Heart right ventricle (tissue), 16 donors: ENCODE data around the gene TNS1. TPM values are rescaled to one million over a fixed set of nuclear protein-coding genes. Genes with fewer than 3 reads are reported as not detected.

Experiments used
- ATAC-seq, 8 donors: fragments of 200-7000 bp; cut with Tn5 transposase; one replicate each; pipeline ENCODE4 v1.9.1; 2020; ENCODE audit warnings: mild to moderate bottlenecking in 8 of 8, moderate library complexity in 8 of 8, moderate number of reproducible peaks in 1 of 8
- DNase-seq, 2 donors: peaks; one replicate each; pipeline ENCODE4 v3.0.0-alpha.2; 2020
- H3K27ac ChIP-seq, 10 donors: fragments of 200-600 bp; sonication (generic) in 2 of 10; one replicate each; pipeline versions ENCODE4 v1.5.0 to v1.8.0; 2020 to 2022; ENCODE audit warnings: mild to moderate bottlenecking in 3 of 10
- H3K27me3 ChIP-seq, 7 donors: fragments of 200-600 bp; one replicate each; pipeline ENCODE4 v1.8.0; 2021 to 2022; ENCODE audit warnings: mild to moderate bottlenecking in 2 of 7
- H3K36me3 ChIP-seq, 9 donors: fragments of 200-600 bp; sonication (generic) in 1 of 9; one replicate each; pipeline versions ENCODE4 v1.5.0 to v1.8.0; 2020 to 2022; ENCODE audit warnings: mild to moderate bottlenecking in 2 of 9
- H3K4me1 ChIP-seq, 9 donors: fragments of 200-600 bp; sonication (generic) in 1 of 9; one replicate each; pipeline versions ENCODE4 v1.5.0 to v1.8.0; 2020 to 2022; ENCODE audit warnings: mild to moderate bottlenecking in 4 of 9
- H3K4me3 ChIP-seq, 10 donors: fragments of 200-600 bp; sonication (generic) in 2 of 10; one replicate each; pipeline versions ENCODE4 v1.5.0 to v1.8.0; 2020 to 2022; ENCODE audit warnings: mild to moderate bottlenecking in 7 of 10, moderate library complexity in 2 of 10
- H3K9me3 ChIP-seq, 11 donors: fragments of 200-600 bp in 10 of 11; sonication (generic) in 2 of 11; one replicate each; pipeline versions ENCODE4 v1.5.0 to v1.8.0; 2013 to 2022; ENCODE audit warnings: mild to moderate bottlenecking in 2 of 11, control low read depth in 1 of 11, moderate library complexity in 1 of 11
- WGBS, 2 donors: extraction: QIAGEN DNeasy Blood & Tissue Kit; methylation state at CpG; one replicate each; pipeline ENCODE4 v1.1.7; 2013; ENCODE audit warnings: inconsistent platforms in 1 of 2; 5-methylcytosine and 5-hydroxymethylcytosine counted together
- intact Hi-C, 10 donors: fragments of 100-400 bp; cut with DNase I; formaldehyde crosslinking; loops; one replicate each; pipeline versions ENCODE4 v1.11.1 to v1.14.2; 2022
- polyA plus RNA-seq, 2 donors: library from polyadenylated mRNA; stranded (reverse); fragments of 200-250 nt; gene quantifications; one replicate each; pipeline ENCODE4 v1.2.3, GENCODE V29; 2013
- total RNA-seq, 10 donors: library from RNA; stranded (reverse); fragmentation: NEBNext Ultra II Directional in 3 of 10; extraction: Animal tissue kit (Norgen Biotek cat#: 25700) in 3 of 10; gene quantifications; one replicate each; pipeline versions ENCODE4 v1.2.1 to v1.2.4, GENCODE V29; 2021 to 2023
- TF ChIP-seq, protein P1 (sequence below), 9 donors: fragments of 200-600 bp; sonication (generic) in 2 of 9; IDR thresholded peaks; one replicate each; pipeline versions ENCODE4 v1.5.0 to v1.8.0; 2021 to 2022; ENCODE audit warnings: antibody characterized with exemption in 9 of 9, mild to moderate bottlenecking in 5 of 9, moderate library complexity in 1 of 9
- donor health status: Arrhythmogenic right ventricular cardiomyopathy.
- donor health status: ischemic (EF 13 %, LVEDD 7.1; RV severe dilation, severe dysfunction).
- donor health status: healthy with polysubstance abuse.
- donor health status: DM: no; HTN: yes; CAD: no.
- donor health status: DM: no; HTN: no; CAD: no.
- donor health status: ischemic (EF 25% LVEDD 6.9; RV normal size, moderate dysfunction).
- donor health status: ischemic (EF 25% LVEDD 5.7; RV mildly dilated, moderate dysfunction).
- donor health status: healthy.
- donor health status: DM: yes; HTN: yes; CAD: no.
- donor health status: Ischemic cardiomyopathy.
- donor health status: ischemic (EF 35%, LVEDD 5.7; RV mildly dilated, moderate dysfunction).
- donor health status: nonischemic (EF 11% LVEDD 7.7; RV severe dilation, severe dysfunction).
- donor health status: DM: yes; HTN: yes; CAD: no.
- donor health status: PGD.
- donor health status: ischemic (EF 29% LVEDD 5.4; RV normal size, mild dysfunction).
- donor health status: nonischemic (EF 23%, LVEDD 6.1; RV moderate dilation, normal function).

TNS1 gene
- total and polyA plus RNA-seq, 12 donors, result 64.6 to 844 (median 731) TPM

DNA sequence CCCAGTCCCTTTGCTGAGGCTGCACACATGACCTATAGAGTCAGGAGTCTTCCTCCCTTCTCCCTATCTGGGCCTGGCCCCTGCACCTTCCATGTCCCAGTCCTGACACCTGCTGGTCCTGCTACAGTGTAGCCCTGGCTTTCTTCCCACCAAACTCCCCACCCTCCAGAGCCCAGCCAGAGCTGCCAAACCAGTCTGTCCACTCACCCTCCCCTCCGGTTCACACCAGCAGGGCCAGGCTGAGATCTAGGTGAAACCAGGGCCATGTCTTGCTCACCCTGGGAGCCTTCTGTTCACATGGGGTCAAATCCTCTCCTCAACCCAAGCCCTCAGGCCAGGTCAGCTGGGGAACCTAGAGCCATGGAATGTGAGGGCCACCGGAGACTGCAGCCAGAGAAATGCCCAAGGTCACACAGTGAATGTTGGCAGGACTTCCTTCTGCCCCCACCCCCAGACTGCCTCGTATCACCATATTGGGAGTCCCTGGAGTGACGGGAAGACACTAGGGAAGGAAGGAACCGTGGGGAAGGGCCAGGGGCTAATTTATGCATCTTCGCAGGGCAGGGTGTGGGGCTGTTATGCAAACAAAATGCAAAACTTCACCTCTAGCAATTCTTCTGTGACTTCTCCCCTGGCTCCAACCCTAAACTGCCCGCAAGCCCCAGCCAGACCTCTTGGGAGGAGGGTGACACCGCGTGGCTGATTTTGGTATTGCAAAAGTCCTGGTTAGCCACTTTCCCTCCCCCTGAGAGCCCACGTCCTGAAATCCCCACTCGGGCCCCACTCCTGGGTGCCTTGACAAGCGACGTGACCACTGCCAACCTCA lies 14.6 kb downstream of the TNS1 start:
- Histone ChIP-seq H3K27ac (peak overlapping the region; percentile 19 to 90 (median 75)), H3K4me3 (peak overlapping the region in 2 of 10 donors; percentile 9 to 10), H3K27me3 (no peaks in the 10 kb centered on the region), H3K9me3 (no peaks in the 10 kb centered on the region), H3K4me1 (peaks cover 13 to 63% (median 38%) of the 10 kb centered on the region in 9 donors), H3K36me3 (peaks cover 0 to 8% (median 0%) of the 10 kb centered on the region in 9 donors)
- WGBS, 2 donors, result 3 to 6% methylated on average over 13 of the region's 13 CpGs
- ATAC-seq (peak; percentile 78 to 91 (median 88)), DNase-seq (peak; percentile 84 to 91)
- intact Hi-C loops, result loop anchor here (1.0 to 5.0 kb wide), 18 partner anchors 41 to 203 kb away; no protein-coding TSS in a partner anchor
- TF ChIP-seq, protein P1, sequence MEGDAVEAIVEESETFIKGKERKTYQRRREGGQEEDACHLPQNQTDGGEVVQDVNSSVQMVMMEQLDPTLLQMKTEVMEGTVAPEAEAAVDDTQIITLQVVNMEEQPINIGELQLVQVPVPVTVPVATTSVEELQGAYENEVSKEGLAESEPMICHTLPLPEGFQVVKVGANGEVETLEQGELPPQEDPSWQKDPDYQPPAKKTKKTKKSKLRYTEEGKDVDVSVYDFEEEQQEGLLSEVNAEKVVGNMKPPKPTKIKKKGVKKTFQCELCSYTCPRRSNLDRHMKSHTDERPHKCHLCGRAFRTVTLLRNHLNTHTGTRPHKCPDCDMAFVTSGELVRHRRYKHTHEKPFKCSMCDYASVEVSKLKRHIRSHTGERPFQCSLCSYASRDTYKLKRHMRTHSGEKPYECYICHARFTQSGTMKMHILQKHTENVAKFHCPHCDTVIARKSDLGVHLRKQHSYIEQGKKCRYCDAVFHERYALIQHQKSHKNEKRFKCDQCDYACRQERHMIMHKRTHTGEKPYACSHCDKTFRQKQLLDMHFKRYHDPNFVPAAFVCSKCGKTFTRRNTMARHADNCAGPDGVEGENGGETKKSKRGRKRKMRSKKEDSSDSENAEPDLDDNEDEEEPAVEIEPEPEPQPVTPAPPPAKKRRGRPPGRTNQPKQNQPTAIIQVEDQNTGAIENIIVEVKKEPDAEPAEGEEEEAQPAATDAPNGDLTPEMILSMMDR (IDR thresholded peaks at IDR 0.05), result peak; percentile 83 to 92 (median 90)

DNA sequence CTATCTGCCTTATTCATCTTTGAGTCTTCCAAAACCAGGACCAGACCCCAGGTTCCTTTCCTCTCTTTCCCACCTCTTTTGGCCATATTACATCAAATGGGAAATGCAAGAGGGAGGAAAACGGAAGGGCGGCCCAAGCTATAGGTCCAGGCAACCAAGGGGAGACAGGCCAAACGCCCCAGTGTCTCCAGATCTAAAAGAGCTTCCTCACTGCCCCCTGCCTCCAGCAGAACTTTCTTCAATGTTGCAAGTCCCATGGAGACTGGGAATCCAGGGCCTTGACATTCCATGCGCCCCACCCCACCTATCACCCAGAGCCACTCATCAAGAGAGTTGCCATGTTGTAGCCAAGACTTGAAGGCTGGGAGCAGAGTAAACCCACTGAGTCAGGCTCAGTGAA lies 15.4 kb downstream of the TNS1 start:
- no peak for ATAC-seq
- intact Hi-C loops, result loop anchor here in 6 of 10 donors (5.0 kb wide), 5 partner anchors 40 to 100 kb away; no protein-coding TSS in a partner anchor

DNA sequence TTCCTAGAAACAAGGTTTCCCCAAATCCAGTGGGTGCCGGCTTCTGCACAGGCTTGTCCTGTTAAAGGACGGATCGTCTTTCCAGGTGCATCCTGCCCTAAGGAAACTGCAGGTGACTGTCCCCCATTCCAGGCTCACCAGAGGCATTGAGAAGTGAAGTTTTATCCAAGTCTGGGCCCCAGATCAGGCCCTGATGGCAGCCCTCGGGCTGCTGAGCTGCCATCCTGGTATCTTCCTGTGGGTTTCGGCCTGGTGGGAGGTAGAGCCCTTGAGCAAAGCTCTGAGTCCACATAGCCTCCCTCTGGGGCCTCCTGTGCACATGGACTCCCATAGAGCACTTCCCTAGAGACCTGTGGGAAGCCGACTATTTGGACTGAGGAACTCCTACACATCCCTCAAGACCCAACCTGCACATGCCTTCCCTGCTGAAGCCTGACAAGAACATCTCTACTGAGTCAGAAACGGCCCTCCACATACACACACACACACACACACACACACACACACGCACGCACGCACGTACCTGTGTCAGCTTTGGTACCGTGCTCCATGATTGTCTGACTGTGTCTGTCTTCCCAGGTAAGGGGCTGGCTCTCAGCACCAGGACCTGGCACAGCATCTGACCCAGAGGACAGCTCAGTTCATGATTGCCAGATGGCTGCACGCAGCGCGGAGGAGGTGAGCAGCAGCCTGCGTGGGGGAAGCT lies 16.4 kb downstream of the TNS1 start:
- intact Hi-C loops, result loop anchor here in 6 of 10 donors (5.0 kb wide), 5 partner anchors 39 to 99 kb away; no protein-coding TSS in a partner anchor
- DNase-seq, result no peak
- WGBS, 2 donors, result 91 to 92% methylated on average over 16 of the region's 16 CpGs

More for the DNA sequence above, 15.4 kb downstream of the TNS1 start:
- H3K27me3 ChIP-seq, result no peaks in the 10 kb centered on the region
- TF ChIP-seq, protein P1 (IDR thresholded peaks at IDR 0.05), result no peak
- peaks cover 16 to 65% (median 44%) of the 10 kb centered on the region in 9 donors for H3K4me1 ChIP-seq
- H3K4me3 ChIP-seq, result no peak overlapping the region
- peaks cover 0 to 8% (median 0%) of the 10 kb centered on the region in 9 donors for H3K36me3 ChIP-seq
- DNase-seq, result no peak
- 94 to 95% methylated on average over 4 of the region's 4 CpGs for WGBS, 2 donors
- no peaks in the 10 kb centered on the region for H3K9me3 ChIP-seq
- H3K27ac ChIP-seq, result peak overlapping the region in 8 of 10 donors; percentile 68 to 90 (median 78)

More for the DNA sequence above, 16.4 kb downstream of the TNS1 start:
- no peak overlapping the region for H3K27ac ChIP-seq
- no peaks in the 10 kb centered on the region for H3K27me3 ChIP-seq
- no peak for ATAC-seq
- TF ChIP-seq, protein P1 (IDR thresholded peaks at IDR 0.05), result no peak
- H3K36me3 ChIP-seq, result peaks cover 0 to 8% (median 0%) of the 10 kb centered on the region in 9 donors
- peaks cover 0 to 4% (median 0%) of the 10 kb centered on the region in 11 donors for H3K9me3 ChIP-seq
- H3K4me1 ChIP-seq, result peaks cover 19 to 75% (median 53%) of the 10 kb centered on the region in 9 donors
- no peak overlapping the region for H3K4me3 ChIP-seq
